IPS-15b (cell line): ENCODE measurements around the gene GLB1L.

ENCODE experiments used
- H3K27me3 ChIP-seq: one replicate; pipeline ENCODE4 v1.6.1; 2013; ENCODE audit warnings: low read length; ENCODE audit not compliant: control insufficient read depth, insufficient read depth
- H3K36me3 ChIP-seq: one replicate; pipeline ENCODE4 v1.6.1; 2013; ENCODE audit warnings: low read length; ENCODE audit not compliant: control insufficient read depth, insufficient read depth
- H3K4me1 ChIP-seq: one replicate; pipeline ENCODE4 v1.6.1; 2013; ENCODE audit warnings: mild to moderate bottlenecking, low read length; ENCODE audit not compliant: control insufficient read depth, insufficient read depth
- H3K4me3 ChIP-seq: one replicate; pipeline ENCODE4 v1.5.1; 2013; ENCODE audit warnings: low read depth, low read length
- H3K9ac ChIP-seq: one replicate; pipeline ENCODE4 v1.6.1; 2013; ENCODE audit warnings: low read depth, mild to moderate bottlenecking, low read length
- H3K9me3 ChIP-seq: one replicate; pipeline ENCODE4 v1.6.1; 2013; ENCODE audit warnings: mild to moderate bottlenecking, low read length; ENCODE audit not compliant: control insufficient read depth, insufficient read depth

GLB1L gene

DNA sequence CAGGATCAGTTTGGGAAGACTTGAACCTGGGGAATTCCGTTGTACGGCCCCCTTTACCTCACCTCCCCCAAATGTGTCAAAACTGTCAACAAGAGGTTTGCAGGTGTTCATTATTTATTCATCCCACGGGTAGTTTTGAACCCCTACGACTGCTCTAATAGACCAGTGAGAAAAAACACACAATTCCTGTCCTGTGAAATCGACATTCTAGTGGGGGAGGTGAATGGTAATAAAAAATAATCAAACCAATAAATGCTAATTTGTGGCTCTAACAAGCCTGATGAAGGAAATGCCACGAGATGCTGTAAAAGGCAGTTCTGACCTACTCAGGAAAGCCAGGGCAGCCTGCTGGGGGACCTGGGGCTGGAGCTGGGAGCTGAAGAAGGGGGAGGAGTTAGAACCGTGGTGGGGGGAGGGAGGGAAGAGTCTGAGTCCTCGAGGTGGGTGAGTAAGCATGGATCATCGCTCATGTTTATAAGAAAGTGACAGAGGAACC is 33.5 kb upstream of the GLB1L start:
- Histone ChIP-seq H3K36me3 (no peaks in the 10 kb centered on the region), H3K4me3 (peak overlapping the region; percentile 47), H3K9me3 (no peaks in the 10 kb centered on the region), H3K27me3 (peaks cover 4% of the 10 kb centered on the region), H3K4me1 (peaks cover 17% of the 10 kb centered on the region), H3K9ac (no peak overlapping the region)

DNA sequence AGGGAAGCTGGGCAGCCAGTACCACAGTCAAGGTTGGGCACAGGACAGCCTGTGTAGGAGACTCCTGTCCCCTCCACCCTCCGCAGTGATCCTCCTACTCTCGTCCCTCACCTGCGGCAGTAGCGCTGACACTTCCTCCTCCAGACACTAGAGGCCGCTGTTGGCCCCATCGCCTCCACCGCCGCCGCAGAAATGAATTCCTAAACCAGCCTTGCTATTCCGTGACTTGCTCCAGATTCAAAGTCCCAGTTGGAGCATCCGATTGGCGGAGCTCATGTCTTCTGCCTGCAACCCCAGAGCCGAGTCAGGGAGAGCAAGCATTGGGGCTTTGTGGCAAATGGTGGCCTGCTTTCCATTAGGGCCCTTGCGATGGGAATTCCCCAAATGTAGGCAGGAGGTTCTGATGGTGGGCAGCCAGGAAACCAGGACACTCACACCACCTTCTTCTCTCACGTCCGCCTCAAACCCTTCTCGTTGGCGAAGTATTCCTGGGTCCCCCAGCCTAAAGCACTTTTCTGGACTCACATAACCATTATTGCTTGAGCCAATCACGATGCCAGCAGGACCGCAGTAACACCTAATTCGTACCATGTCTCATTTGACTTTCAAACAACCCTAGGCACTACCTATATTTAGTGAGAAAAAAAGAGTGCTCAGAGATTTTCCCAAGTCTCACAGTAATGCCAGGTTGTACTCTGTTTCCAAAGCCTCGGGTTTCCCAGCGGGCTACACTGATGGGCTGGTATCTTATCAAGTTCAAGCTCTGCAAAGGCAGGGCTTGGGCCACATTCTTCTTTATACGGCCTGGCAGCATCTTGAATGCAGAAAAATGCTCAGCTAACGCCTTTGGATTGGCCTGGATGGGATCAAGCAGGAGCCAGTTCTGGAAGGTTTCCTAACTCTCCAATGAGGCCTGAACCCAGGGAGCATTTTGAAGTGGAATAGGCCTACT is 32.7 kb upstream of the GLB1L start:
- peaks cover 17% of the 10 kb centered on the region for H3K4me1 ChIP-seq
- H3K4me3 ChIP-seq: peak overlapping the region; percentile 47
- H3K27me3 ChIP-seq: peaks cover 4% of the 10 kb centered on the region
- no peaks in the 10 kb centered on the region for H3K9me3 ChIP-seq
- H3K36me3 ChIP-seq: no peaks in the 10 kb centered on the region
- H3K9ac ChIP-seq: no peak overlapping the region

DNA sequence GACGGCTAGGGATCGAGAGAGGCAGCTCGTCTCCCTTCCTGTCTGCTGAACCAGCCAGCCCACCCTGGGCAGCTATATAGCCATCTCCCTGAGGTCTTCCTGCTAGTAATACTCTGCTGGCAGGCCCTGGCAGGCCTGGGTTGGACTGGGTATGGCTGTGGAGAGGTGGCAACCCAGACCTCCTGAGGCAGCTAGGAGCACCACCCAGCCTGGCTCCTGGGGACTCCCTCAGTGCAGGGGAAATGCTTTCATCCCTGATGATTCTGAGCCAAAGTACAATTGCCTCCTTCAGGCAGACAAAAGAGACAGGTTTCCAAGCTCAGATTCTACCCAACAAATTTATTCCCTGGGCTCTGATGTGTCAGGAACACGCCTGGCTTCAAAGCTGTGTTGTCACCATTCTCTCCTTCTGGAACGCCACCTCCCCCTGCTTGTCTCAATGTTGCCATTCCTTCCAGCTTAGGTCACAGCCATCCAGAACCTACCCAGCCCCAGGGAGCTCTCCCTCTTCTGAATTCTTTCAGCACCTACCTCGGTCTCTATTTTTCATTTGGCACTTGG is 29.2 kb upstream of the GLB1L start:
- Histone ChIP-seq H3K4me1 (peaks cover 17% of the 10 kb centered on the region), H3K36me3 (no peaks in the 10 kb centered on the region), H3K4me3 (no peak overlapping the region), H3K9ac (no peak overlapping the region), H3K27me3 (peaks cover 4% of the 10 kb centered on the region), H3K9me3 (no peaks in the 10 kb centered on the region)

DNA sequence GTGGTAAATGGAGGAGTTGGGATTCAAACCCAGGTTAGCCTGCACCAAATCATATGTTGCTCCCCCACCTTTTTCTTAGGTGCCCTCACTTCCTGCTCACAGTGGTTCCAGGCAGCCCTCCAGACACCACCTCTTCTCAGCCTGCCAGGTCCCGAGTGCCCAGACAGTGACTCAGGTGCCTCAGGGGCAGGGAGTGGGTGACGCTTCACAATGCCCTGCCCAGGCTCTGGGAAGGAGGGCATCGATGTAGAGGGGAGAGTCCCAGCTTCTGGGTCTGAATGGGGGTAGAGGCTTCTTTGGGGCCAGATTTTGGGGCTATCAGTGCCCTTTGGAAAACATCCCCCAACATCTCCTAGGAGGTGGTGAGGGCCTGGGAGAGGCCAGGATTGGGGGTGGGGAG is 28.7 kb upstream of the GLB1L start:
- H3K9me3 ChIP-seq: no peaks in the 10 kb centered on the region
- peaks cover 7% of the 10 kb centered on the region for H3K27me3 ChIP-seq
- H3K9ac ChIP-seq: no peak overlapping the region
- H3K4me3 ChIP-seq: no peak overlapping the region
- peaks cover 17% of the 10 kb centered on the region for H3K4me1 ChIP-seq
- no peaks in the 10 kb centered on the region for H3K36me3 ChIP-seq

DNA sequence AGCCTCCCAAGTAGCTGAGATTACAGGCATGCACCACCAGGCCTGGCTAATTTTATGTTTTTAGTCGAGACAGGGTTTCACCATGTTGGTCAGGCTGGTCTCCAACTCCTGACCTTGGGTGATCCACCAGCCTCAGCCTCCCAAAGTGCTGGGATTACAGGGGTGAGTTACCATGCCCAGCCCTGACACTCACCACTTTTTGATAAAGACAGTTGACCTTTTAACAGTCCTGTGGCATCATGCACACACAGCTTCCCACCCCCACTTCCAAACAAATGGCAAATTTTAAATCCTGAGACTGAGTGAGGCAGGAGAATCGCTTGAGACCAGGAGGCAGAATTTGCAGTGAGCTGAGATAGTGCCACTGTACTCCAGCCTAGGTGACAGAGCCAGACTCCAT is 27.8 kb upstream of the GLB1L start:
- Histone ChIP-seq H3K9ac (no peak overlapping the region), H3K9me3 (no peaks in the 10 kb centered on the region), H3K36me3 (no peaks in the 10 kb centered on the region), H3K27me3 (peaks cover 3% of the 10 kb centered on the region), H3K4me3 (no peak overlapping the region), H3K4me1 (peaks cover 10% of the 10 kb centered on the region)

DNA sequence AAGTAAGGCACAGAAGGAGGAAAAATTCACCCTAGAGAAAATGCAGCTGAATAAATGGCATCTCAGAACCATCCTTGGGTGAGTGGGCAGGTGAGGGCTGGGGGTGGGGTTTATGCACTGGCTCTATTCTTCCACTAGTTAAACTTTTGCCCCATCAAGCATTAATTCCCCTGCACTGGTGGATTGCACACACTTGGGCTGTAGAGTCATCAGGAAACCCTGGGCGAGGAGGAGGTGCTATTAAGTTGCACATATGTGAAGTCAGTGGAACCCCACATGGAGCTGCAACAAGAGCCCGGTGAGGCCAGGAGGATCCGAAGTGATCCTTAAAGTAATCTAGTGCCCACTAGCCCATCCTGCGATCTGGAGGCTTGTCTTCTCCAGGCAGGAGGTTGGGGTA is 27.1 kb upstream of the GLB1L start:
- no peaks in the 10 kb centered on the region for H3K36me3 ChIP-seq
- no peak overlapping the region for H3K4me3 ChIP-seq
- H3K9ac ChIP-seq: no peak overlapping the region
- H3K9me3 ChIP-seq: no peaks in the 10 kb centered on the region
- H3K4me1 ChIP-seq: peaks cover 8% of the 10 kb centered on the region
- H3K27me3 ChIP-seq: peaks cover 3% of the 10 kb centered on the region

DNA sequence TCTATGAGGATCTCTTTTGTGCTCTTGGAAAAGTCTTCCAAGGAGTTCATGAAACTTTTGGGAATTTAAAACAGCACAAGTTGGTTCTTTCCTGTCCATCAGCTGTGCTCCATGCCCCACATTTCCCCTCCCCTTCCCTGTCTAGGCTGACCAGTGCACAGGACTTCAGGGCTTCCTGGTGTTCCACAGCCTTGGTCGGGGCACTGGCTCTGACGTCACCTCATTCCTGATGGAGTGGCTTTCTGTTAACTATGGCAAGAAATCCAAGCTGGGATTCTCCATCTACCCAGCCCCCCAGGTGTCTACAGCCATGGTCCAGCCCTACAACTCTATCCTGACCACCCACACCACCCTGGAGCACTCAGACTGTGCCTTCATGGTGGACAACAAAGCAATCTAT is 25.8 kb upstream of the GLB1L start:
- H3K36me3 ChIP-seq: no peaks in the 10 kb centered on the region
- peaks cover 7% of the 10 kb centered on the region for H3K4me1 ChIP-seq

DNA sequence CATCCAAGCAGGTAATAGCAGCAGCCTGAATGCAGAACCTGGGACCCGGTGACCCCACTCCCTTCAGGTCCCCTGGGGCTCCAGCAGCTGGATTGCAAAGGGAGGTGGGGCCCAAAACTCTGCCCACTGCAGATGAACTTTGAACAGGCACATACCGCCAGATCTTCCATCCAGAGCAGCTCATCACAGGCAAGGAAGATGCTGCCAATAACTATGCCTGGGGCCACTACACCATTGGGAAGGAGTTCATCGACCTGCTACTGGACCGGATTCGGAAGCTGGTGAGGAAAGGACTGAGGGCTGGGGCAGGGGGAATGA is 24.8 kb upstream of the GLB1L start:
- no peaks in the 10 kb centered on the region for H3K9me3 ChIP-seq
- peaks cover 13% of the 10 kb centered on the region for H3K27me3 ChIP-seq
- H3K9ac ChIP-seq: no peak overlapping the region
- peaks cover 7% of the 10 kb centered on the region for H3K4me1 ChIP-seq
- H3K36me3 ChIP-seq: no peaks in the 10 kb centered on the region
- H3K4me3 ChIP-seq: no peak overlapping the region

More for the DNA sequence above, 25.8 kb upstream of the GLB1L start:
- Histone ChIP-seq H3K27me3 (peaks cover 9% of the 10 kb centered on the region), H3K9ac (no peak overlapping the region), H3K4me3 (no peak overlapping the region), H3K9me3 (no peaks in the 10 kb centered on the region)

DNA sequence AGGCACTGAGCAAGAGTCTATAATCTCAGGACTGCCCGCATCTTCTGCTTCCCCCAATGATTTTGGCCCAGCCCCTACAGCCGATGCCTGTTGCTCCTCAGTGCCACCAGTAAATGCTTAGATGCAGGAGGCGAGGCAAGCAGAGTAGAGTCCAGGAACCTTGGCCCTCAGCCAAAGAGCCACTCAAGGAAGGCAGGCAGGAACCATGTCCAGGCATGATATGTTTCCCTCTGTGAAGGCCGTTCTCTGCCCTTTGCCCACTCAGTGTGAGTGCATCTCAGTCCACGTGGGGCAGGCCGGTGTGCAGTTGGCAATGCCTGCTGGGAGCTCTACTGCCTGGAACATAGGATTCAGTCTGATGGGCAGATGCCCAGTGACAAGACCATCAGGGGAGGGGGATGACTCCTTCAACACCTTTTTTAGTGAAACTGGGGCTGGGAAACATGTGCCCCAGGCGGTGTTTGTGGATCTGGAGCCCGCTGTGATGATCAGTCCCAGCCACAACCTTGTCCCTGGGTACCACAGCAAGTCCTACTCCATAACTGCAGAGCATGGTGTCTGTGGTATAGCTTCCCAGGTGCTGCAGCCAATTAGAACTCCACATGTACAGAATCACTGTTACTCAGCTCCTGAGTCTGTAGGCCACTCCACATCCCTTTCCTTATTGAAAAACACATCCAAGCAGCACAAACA is 24.3 kb upstream of the GLB1L start:
- no peaks in the 10 kb centered on the region for H3K9me3 ChIP-seq
- H3K27me3 ChIP-seq: peaks cover 18% of the 10 kb centered on the region
- no peak overlapping the region for H3K9ac ChIP-seq
- H3K4me1 ChIP-seq: peaks cover 3% of the 10 kb centered on the region
- H3K36me3 ChIP-seq: no peaks in the 10 kb centered on the region
- no peak overlapping the region for H3K4me3 ChIP-seq

DNA sequence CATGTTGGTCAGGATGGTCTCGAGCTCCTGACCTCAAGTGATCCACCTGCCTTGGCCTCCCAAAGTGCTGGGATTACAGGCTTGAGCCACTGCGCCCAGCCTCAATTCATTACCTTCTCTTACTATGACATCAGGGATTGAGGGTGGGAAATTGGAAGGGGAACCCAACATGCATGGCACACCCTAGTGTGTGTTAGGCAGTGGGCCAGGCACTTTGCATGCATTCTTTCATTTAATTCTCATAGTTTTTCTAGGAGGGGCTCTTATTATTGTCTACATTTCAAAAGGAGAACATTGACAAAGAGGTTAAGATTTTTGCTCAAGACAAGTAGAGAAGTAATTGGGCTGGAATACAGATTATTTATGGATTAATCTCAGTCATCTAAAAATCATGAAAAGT is 23.1 kb upstream of the GLB1L start:
- no peaks in the 10 kb centered on the region for H3K9me3 ChIP-seq
- H3K4me3 ChIP-seq: no peak overlapping the region
- H3K27me3 ChIP-seq: peaks cover 25% of the 10 kb centered on the region
- no peaks in the 10 kb centered on the region for H3K4me1 ChIP-seq
- no peak overlapping the region for H3K9ac ChIP-seq
- H3K36me3 ChIP-seq: no peaks in the 10 kb centered on the region

DNA sequence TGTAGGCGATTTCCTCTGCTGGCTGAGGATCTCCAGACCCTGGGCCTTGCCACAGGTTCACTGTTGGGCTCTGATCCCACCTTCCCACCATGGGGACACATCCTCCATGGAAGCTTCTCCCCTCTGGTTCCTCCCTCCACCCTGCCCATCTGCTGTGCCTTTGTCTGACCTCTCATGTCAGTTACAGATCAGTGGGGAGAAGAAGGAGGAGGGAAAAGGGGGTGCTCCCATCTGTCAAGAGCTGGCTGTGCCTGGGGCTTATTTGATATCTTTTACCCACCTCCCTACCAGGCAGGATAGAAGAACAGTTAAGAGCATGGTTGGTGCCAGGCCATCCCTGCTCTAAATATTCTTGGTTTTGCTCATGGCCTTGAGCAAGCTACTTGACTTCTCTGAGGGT is 21.6 kb upstream of the GLB1L start:
- H3K36me3 ChIP-seq: no peaks in the 10 kb centered on the region
- no peaks in the 10 kb centered on the region for H3K9me3 ChIP-seq
- H3K4me1 ChIP-seq: no peaks in the 10 kb centered on the region
- no peak overlapping the region for H3K4me3 ChIP-seq
- H3K27me3 ChIP-seq: peaks cover 27% of the 10 kb centered on the region
- no peak overlapping the region for H3K9ac ChIP-seq
